Jurkat, Clone E6-1 (cell line): Measurements from ENCODE around the gene CREB5.
A peak's percentile ranks its signal among the peaks of the same experiment; 100 is the strongest.

Source experiments
- DNase-seq: peaks from one replicate; pipeline ENCODE4 v3.0.0-alpha.2; 2011; ENCODE audit warnings: low read depth, low spot score
- H3K4me3 ChIP-seq: 2 replicates; pipeline ENCODE4 v1.5.1; 2011; ENCODE audit warnings: mild to moderate bottlenecking, low read length, control low read depth, moderate library complexity

Gene CREB5

DNA sequence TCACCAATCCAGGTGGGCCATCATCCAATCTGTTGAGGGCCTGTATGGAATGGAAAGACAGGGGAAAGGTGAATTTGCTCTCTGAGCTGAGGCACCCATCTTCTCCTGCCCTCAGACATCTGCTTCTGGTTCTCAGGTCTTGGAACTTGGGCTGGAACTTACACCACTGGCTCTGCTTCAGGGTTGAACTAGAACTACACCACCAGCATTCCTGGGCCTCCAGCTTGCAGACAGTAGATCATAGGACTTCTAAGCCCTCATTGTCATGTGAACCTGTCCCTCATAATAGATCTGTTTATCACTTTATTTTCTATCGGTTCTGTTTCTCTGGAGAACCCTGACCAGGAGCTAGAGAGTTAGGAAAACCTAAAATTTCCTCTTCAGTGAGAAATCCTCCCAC is 233.5 kb downstream of the CREB5 start:
- DNase-seq: no peak
- H3K4me3 ChIP-seq: no peak overlapping the region

DNA sequence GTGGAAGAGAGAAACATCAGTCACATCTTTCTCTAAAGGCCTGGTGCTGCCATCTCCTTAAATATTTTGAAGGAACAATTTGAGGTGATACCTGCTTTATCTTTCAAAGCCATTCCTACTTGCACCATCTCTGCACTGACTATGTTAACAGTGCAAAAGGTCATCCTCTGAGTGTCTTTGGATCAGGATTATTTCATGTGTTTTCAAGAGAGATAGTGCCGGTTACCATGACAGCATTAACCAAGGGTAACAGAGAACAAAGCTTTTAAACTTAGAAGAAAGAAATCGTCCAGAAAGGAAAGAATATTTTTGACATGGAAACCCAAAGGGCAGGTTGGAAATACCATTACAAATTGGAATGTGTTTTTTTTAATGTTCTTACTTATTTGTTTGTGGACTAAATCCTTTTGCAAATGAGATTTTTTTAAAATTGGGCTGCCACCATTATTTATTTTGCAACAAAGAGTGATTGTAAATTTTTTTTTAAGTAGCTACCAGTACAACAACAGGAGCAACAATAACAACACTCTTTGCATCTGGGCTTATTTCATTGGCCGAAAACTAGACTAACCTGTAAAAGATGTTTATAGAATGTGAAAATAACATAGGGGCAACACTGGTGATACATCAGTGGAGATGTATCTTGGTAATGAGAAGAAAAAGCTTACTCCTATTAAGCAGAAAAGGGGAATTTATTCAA is 234.2 kb downstream of the CREB5 start:
- no peak overlapping the region for H3K4me3 ChIP-seq
- DNase-seq: no peak

DNA sequence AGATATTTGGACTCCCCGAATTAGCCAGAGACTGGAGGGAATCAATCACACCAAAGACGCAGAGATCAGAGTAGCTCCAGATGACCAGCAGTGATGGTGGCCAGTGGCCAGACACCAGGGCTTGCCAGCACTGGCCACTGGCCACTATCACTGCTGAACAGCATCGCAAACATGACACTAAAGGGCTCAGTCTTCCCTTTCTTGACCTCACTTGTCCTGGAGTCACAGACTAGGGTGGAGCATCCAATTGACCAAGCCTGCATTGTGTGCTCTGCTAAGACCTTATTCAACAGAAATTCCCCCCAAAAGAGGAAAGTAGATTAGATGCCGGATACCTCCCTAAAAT is 234.7 kb downstream of the CREB5 start:
- no peak for DNase-seq
- H3K4me3 ChIP-seq: no peak overlapping the region

DNA sequence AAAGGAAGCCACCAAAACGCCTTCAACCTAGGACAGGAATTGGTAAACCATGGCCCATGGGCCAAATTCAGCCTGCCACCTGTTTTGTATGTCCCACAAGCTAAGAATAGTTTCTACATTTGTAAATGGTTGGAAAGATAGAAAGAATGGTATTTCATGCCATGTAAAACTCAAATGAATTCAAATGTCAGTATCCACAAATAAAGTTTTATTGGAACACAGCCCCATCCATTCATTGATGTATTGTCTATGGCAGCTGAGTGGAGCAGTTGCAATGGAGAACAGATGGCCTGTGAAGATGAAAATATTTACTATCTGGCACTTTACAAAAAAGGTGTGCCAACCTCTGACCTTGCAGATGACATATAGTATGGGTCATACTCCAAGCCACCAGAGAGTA is 236.9 kb downstream of the CREB5 start:
- no peak overlapping the region for H3K4me3 ChIP-seq
- DNase-seq: no peak

DNA sequence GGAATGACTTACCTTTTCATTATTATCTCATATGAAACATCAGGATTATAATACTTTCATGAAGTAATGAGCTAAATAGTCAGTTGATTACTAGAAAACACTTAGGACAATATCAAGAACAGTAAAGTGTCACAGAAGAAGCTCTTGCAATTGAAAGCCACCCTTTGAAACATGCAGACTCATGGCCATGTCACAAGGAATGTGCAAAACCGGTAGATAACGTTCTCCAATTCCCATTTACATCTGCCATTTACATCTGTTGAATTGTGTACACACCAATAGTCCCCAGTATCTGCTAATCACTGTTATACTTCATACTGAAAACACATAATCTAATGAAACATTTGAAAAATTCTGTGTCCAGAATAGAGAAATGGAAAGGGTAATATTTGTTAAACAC is 237.5 kb downstream of the CREB5 start:
- DNase-seq: no peak
- H3K4me3 ChIP-seq: no peak overlapping the region

DNA sequence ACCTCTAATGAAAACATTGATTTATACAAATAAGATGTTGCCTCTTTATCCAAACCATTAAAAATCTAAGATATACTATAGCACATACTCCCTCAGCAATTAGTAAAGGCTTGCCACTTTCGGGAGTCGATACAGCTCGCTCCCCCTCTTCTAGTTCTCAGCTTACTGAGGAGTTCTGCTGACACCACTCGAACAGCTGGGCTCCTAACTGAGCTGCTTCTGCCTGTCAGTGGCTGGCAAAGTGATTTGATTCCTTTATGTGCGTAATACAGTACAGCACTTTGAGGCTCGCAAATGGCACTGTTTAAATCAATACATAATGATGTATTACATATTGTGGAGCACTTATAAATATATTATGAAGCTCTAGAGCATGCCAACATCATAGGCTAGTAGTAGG is 241.8 kb downstream of the CREB5 start:
- no peak overlapping the region for H3K4me3 ChIP-seq
- DNase-seq: no peak

DNA sequence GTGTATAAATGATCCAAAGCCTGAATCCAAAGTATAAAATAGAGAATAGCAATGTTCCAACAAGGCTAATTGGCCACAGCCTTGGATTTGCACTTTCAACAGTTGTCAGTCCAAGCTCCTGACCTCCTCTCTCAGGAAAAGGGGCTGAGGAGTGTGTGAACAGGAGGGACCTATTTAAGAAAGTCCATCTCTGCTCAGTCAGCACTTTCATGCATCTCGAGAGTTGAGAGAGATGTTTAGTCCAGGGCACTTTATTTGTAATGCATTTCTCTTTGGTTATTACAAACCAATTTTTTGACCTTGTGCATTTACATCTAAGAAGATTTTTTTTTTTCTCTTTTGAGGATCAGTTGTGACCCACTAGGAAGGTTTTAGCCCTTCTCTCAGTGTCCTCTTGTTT is 244.2 kb downstream of the CREB5 start:
- no peak overlapping the region for H3K4me3 ChIP-seq
- DNase-seq: no peak

DNA sequence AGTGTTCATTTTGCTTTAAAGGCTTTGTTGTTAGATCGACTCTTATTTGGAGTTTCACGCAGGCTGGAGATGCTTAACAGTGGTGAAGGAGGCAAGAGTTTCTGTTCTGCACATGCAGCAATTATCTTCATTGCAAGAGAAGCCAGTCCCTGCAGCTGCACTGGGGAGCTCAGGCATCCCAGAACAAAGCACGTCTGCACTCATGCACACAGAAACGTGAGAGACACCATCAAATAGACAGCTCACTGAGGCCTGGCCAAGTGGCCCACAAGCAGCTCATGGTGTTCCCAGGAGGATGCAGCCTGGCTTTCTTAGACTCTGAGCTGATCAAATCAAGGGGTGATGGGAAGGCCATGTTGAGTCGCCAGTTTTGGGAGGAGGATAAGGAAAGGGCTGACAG is 246.1 kb downstream of the CREB5 start:
- DNase-seq: no peak
- no peak overlapping the region for H3K4me3 ChIP-seq

DNA sequence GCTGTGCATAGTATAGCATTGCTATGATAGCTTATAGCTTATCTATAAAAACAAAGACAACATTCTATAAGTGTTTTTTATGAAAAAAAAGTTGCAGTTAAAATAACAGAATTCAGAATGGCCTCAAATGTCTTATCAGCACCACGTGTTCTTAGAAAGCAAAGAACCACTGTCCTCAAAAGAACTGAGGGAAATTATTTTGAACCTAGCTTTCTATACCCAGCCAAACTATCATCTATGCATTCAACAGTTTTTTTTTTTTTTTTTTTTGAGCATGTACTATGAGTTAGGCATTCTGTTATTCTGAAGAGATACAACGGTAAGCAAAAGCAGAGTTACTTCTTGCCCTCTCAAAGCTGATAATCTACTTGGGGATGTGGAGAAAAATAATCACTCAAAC is 247.8 kb downstream of the CREB5 start:
- H3K4me3 ChIP-seq: no peak overlapping the region

DNA sequence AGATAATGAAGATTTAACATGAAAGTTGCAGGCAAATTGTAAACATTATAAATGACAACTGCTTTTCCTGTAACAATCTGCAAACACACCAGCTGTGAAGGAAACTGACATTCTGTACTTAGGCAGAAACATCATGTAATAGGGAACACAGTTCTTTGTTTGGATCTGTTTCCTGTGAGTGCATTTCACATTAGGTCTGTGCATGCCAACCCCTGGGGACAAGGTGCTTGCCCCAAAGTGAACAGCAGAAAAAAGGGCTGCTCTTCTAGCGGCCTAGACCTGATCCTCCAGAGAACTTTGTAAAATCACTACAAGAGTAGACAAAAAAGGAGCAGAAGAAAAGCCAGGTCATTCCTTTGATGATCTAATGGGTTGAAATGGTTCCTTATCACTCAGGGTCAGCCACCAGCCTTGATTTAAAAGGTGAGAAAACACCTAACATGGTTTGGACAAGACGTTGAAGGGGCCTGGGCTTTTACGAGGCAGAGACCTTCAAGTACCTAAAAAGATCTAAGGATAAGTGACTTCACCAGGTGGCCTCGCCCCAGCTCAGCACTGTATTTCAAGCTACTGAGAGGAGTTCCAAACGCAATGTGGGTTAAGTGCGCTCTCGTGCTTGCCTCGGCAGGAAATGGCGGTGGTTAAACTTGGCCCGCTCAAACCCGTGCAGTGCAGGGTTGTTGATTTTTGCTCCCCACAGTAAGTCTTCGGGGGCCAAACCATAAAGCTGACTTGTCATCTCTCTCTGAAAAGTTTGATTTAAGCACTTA is 249.7 kb downstream of the CREB5 start:
- DNase-seq: peak; percentile 94
- peak overlapping the region; percentile 23 for H3K4me3 ChIP-seq

More for the DNA sequence above, 247.8 kb downstream of the CREB5 start:
- DNase-seq: no peak

DNA sequence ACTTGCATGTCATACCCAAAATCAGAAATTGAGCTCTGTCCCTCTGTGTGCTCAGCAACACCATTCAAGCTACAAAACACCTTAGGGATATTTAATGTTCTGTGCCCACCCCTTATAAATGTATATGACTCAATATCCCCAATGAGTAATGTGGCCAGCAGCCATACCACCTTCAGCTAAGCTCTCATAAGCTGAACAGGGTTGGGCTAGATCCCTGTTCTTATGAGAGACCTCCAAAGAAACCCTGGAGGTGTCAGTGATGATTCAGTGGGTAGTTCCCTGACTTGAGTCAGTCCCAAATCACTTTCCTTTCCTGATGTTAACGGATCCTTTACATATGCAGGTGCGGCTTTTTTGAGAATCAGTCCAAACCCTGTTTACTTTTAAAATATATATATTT is 253.8 kb downstream of the CREB5 start:
- no peak for DNase-seq
- H3K4me3 ChIP-seq: no peak overlapping the region

DNA sequence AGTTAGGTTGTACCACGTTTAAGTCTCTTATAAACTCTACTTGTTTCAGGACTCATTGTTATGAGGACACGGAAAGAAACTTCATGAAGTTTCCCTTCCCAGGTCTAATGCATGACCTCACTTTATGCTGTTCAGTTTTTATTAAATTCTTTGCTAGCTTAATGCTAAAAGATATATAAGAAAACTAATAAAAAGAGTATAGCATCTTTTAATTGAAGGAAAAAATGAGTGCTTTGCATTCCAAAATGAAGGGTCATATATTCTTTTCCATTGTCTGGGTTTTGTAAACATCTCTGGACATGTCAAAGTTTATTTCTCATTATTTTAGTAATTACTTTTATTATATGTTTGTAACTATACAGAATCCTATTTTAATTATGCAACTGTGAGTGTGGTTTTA is 255.8 kb downstream of the CREB5 start:
- DNase-seq: no peak
- no peak overlapping the region for H3K4me3 ChIP-seq

DNA sequence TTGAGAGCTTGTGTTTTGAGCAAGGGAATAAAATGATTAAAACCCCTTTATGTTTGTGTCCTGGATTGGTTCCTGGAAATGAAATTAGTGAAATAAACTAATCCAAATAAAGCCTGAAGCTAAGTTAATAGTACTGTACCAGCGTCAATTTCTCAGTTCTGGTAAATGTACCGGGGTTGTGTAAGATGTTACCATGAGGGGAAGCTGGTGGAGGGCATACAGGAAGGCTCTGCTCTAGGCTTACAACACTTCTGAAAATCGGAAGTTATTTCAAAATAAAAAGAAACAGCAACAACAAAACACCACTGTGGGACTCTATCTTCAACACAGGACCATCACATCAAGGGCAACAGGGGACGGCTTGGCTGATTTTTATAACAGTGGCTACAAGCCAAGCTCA is 257.0 kb downstream of the CREB5 start:
- H3K4me3 ChIP-seq: no peak overlapping the region
- no peak for DNase-seq

DNA sequence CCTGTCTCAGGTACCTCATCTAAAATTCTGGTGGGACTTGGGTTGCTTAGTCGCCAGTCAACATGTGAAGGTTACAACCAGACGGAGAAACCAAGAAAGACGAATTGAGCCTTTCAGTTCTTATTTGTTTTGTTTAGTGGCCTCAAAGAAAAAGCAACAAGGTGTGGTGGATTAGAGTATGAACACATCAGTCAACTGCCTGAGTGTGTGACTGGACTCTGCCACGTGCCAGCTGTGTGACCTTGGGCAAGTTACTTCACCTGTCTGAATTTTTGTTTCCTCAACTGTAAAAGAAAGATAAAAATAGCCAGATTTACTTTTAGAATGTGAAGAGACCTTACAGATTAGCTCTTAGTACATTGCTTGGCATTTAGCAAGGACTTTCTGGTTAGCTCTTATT is 259.2 kb downstream of the CREB5 start:
- DNase-seq: no peak
- no peak overlapping the region for H3K4me3 ChIP-seq

DNA sequence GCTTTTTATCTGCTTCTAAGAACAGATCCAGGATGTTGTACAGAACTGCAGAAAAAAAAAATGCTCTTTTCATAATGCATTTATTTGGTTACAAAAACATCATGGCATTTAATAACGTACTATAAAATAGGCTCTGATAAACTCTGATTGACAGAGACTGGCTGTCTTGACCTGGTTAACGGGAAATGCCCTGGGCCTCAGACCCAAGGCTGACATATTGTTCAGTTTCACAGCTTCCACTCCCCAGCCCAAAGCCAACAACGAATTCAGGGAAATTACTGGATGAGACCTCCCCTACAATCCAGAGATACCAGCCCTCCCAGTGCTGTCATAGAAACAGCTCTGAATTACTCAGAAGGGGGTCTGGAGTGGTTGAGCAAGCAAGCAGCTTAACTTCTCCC is 260.1 kb downstream of the CREB5 start:
- no peak overlapping the region for H3K4me3 ChIP-seq
- no peak for DNase-seq

DNA sequence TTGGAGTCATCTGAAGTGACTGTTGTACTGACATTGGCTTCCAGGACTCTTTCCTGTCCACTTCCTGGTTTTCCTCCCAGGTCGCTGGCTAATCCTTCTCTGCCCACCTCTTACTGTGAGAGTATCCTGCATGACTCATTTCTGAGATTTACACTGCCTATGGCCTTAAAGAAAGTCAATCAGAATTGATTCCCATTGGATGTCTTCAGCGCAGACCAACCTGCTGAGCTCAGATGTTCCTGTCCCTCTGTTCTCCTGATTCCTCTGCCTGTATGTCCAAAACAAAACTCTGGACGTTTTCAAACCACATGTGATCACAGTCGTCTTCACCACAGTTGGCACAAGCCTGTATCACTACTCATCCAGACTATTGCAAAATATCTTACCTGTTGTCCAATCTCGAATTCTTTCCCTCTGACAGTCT is 262.1 kb downstream of the CREB5 start:
- no peak overlapping the region for H3K4me3 ChIP-seq
- no peak for DNase-seq

DNA sequence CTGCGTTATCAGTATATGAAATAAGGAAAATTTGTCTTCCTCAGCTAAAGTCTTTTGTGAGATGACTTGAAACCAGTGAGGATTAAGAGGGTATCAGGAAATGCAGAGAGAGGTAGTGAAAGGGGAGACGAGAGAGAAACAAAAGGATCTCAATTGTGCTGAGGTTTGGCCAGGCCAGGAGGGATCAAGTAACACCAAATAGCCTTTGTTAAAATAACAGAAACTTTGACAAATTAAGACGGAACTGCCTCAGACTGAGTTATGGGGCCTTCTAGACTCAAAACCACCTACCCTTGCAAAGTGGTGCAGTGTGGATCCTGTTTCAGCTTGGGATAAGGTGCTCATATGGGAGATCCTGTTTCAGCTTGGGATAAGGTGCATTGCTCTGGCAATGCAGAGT is 263.1 kb downstream of the CREB5 start:
- H3K4me3 ChIP-seq: no peak overlapping the region
- no peak for DNase-seq

DNA sequence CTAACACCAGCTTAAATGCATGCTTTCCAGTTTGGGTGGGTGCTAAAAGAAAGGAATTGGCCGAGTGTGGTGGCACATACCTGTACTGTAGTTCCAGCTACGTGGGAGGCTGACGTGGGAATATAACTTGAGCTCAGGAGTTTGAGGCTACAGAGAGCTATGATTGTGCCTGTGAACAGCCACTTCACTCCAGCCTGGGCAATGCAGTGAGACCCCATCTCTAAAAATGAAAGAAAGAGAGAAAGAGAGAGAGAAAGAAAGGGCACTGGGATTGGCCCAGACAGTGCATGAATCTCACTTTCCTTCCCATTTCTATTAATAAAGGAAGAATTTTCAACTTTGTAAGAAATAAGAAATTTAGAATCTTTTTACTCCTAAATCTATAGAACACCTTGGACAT is 265.4 kb downstream of the CREB5 start:
- DNase-seq: no peak
- no peak overlapping the region for H3K4me3 ChIP-seq

DNA sequence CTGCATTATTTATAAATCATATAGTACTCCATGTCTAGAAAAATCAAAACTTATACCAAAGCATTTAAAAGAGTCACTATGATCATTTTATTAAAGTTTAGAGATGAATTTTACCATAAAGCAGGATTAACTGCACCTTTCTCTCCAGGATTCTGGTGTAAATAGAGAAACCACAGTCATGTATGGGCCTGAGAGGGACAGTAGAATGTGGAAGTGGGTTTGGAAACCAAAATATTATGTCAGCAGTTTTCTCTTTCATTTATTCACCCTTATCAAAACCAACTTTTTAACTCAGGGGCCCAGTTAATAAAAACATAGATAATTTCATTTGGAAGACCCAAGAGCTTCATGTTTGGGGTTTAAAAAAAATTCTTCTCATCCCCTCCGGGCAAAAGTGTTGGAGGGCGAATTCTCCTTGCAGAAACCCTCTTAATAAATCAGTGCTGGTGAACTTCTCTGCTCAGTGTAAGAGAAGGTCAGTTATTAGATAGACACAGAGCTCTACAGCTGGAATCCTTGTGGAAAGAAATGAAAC is 266.2 kb downstream of the CREB5 start:
- no peak overlapping the region for H3K4me3 ChIP-seq
- DNase-seq: no peak

DNA sequence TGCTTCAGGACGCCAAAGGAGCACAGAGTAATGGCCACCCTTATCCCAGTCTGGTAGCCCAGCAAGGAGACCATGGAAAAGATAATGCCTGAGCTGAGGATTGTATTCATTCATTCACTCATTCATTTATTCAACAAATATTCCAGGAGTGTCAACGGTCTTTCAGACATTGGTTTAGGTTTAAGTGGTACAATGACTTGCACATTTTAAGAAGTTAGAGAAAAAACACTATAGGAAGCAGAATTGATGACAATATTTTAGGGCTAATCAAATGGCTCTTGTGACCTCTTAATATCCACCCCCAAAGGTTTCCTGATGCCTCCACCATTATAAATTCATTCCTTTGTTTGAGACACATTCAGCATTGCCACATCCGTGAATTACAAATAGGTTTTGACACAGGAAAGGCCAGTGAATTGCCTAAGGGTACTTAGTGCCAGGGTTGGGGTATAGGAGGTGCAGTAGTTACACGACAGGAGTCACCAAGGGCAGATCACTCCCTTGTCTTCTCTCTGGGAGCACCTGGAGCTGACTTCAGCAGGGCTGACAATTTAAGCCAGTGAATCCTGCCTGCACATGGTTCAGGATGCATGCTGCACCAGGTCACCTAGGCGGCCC is 269.5 kb downstream of the CREB5 start:
- DNase-seq: no peak
- H3K4me3 ChIP-seq: no peak overlapping the region
